NCI-H345 treated with DMSO at 0.1 percent for 48 hours (cell line): ENCODE data around the gene HSDL1.
A peak's percentile ranks its signal among the peaks of the same experiment; 100 is the strongest.
"Not testable (repeated sequence)": the region's sequence is repeated elsewhere in the genome, so short reads cannot be mapped to it uniquely, and the experiment has no call there.

ENCODE experiments used
- DNase-seq: peaks from one replicate; lab custom pipeline; 2025; ENCODE audit not compliant: unreplicated experiment; lab: John Stamatoyannopoulos, UW

The HSDL1 gene

DNA sequence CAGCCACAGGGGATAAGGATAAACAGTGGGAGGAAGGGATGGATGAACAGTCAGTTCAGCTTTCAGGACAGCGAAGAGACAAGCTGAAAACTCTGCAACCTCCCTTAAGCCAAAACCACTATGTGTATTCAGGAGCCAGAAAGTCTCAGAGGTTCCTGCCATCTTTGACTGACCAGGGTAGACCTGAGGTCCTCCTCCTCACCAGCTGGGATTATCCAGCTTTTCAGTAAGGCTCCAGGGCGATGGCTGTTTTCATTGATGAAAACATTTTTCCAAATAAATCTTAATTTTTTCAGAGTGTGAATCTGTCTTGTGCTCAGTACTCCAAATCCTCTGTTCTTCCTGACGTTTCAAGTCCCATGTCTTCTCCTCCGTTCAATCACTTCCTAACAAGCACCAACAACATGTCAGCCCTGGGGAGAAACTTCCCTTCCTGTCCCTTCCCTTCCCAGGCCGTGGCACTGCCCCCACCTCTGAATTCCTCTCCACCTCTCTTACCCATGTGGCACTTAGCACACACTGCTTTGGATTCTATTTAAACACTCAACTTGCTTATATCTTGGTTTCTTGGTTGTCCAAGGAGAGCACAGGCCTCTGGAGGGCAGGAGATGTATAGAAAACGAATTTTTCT is 5.2 kb downstream of the HSDL1 start:
- DNase-seq = no peak

DNA sequence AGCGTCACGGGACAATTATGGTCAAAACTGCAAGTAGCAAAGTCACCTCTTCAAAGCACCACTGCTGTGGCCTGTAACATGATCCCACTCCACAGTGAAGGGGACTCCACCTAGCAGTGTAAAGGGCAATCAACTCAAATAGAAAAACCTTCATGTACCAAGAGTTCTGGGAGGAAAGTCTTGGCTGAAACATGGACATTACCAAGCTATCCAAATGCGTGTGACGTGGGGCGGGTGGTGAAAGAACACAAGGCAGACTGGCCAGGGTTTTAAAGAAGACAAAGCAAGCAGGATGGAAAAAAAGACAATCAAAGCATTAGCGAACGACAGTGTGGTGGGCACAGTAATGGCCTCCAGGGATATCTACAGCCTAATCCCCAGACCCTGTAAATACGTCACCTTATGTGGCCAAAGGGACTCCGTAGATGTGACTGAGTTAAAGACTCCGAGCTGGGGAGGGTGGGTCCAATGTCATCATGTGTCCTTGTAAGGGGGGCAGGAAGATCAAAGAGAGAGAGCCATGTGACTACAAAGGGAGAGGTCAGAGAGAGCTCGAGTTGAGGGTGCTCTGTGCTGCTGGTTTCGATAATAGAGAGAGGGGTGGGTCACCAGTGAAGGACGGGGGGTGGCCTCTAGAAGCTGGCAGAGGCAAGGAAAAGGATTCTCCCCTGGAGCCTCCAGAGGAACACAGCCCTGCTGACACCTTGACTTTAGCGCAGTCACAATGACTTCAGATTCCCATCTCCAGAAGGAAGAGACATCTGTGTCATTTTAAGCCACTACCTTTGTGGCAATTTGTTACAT is 6.0 kb downstream of the HSDL1 start:
- DNase-seq = peak; percentile 14

DNA sequence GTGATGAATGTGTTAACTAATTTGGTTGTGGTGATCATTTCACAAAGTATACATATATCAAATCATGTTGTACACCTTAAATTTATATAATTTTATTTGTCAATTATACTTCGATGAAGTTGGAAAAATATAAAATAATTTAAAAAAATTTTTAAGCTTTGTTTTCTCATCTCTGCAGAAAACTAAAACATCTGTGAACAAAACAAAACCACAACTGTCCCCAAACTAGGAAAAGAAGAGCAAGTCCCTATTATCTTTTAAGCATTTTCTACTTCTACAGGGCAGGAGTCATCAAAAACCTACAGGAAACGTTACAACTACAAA is 6.5 kb downstream of the HSDL1 start:
- no peak for DNase-seq

DNA sequence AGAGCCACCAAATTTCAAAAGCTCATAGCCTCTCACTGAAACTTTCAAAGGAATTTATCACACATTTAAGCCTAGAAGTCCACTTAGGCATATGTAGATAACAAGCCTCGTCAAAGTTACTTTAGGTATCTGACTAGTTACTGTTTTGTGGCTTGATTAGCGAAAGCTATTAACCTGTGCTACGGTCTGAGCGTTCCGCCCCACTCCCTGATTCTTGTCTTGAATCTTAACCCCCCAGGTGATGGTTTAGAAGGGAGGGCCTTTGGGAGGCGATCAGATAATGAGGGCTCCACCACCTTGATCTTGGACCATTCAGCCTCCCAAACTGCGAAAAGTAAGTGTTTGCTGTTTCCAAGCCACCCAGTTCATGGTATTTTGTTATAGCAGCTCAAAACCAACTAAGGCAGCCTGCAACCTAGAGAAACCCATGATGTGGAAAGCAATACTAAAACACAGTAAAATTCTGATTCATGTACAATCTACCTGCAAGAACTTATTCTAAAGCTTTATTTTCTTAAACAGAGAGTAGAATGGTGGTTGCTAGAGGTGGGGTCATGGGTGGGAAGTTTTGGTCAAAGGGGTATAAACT is 7.1 kb downstream of the HSDL1 start:
- DNase-seq = no peak

DNA sequence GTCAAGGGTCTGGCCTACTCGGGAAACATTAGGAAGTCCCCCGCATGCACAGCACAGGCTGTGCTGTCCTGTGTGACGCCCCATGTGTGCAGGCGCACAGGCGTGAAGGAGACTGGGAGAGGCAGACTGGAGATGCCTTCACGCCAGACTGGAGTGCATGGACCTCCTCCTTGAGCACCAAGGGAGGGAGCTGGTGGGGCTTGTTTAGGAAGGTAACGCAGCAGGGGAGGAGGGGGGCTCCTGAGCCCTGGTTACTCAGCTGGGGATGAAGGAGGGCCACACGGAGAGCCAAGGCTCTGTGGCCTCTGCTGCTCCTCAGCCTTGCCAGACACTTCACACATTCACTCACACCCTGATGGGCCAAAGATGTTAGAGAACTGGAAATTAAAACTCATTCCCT is 7.7 kb downstream of the HSDL1 start:
- DNase-seq = no peak

DNA sequence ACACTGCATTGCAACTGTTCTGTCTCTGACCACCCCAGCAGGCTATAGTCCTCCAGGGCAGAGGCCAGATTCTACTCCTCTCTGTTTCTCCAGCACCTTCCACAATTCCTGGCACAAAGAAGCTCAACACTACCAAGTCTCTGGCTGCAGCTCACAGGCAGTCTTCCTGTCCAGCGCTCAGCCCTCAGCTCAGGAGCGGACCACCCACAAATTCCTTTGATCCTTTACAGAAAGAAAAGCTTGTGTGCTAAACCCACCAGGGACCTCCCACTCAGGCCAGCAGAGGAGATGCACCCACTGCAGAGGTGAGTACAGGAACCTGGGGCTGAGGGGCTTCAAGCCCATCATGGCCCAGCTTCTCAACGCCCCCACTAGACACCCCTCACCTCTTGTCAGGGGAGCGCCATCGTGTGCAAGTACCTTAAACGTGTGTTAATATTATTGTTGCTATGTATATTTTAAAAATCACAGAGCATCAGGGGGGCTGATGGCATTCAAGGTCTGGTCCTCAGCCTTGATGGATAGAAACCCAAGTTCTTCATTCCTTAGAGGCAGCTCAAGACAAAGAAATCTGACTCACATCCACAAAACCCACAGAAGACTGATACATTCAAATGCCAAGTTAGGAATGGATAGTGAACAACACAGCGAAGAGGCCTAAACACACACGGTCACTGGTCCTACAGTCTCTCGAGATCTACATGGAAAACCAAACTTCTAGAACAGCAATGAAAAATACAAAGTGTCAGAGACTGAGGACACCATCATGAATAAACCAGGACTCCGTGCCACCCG is 8.4 kb downstream of the HSDL1 start:
- DNase-seq = no peak

DNA sequence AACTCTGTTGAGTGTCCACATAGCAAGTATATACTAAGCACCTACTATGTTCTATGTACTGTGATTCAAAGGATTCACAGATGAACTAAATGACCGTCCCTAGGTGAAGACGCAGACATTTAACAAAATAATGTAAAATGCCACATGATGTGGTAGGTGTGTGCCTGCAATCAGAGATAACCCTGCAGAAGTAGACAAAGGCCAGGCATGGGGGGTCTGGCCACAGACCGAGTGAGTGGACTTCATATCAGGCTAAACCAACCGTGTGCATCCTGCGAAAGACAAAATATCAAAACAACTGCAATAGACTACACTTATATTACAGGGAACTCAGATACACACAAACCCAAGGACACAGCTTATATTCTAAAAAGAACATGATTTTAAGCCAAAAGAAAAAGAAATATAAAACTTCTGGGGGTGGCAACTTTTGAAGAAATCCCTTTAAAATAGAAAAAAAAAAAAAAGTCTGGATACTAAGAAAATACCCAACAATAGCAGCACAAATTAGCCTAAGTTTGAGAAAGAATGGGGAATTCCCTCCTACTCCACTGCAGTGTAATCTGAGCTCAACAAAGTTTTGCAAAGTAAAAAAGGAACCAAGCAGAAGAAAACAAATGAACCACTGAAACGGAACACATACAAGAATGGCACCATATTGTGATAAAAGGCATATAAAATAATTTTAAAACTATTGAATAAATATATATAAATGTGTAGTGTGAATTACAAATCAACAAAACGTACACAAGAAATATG is 12.3 kb downstream of the HSDL1 start:
- DNase-seq = no peak

DNA sequence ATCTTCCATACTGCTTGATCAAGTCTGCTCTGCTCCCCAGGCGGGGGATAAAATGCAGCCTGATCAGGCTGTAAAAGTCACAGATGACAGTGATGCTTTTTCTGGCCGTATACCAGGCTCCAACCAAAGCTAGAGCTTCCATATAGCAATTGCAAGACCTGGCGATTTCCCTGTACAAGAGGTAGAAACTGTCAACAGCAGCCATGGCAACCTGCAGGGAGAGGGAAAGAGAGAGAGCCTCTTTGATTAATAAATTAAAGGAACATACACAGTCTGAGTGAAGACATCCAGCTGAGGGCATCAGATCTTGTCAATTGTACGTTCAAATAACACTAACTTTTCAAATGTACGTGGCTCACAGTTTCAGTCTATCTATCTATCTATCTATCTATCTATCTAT is 13.9 kb downstream of the HSDL1 start:
- no peak for DNase-seq

DNA sequence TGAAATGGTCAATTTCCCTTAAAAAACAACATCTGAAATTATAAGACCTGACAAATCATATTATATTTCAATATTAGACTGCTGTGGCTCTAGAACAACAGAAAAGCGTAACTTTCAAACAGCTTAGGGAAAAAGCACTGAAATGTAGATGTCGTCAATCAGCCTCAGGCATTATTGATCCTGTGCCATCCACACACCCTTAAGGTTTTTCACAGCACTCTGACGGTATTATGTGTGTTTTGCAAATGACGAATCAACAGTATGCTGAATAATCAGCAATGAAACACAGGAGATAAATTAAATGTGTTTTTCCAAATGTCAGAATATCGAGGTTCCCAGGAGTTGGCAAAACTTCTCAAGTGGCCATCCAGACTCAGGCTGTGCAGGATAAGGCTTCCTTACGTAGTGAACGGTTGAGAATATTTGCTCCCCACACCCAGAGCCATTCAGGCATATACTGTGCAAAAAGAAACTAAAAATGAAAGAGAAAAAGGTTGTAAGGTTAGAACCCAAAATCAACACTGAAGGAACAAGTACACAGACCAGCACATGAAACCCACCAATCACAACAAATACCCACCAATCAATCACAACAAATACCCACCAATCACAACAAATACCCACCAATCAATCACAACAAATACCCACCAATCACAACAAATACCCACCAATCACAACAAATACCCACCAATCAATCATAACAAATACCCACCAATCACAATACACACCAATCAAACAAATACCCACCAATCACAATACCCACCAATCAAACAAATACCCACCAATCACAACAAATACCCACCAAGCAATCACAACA is 20.5 kb downstream of the HSDL1 start:
- no peak for DNase-seq

DNA sequence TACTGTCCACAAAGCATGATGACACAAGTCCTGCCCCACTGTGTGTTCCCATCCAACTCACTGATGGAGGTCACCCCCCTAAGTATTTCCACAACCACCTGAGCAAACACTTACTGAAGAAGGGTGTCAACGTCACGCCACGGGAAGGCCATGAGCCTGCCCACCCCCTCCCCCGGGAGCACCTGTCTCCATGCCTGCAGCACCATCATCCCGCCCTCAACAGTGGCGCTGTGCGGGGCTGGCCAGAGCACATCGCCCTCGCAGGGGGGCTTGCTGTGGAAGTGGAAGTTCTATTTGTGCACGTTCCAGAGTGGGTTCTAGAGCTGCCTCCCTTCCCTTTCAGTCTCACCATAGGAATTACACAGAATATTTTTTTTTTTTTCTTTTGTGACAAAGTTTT is 24.0 kb downstream of the HSDL1 start:
- no peak for DNase-seq

DNA sequence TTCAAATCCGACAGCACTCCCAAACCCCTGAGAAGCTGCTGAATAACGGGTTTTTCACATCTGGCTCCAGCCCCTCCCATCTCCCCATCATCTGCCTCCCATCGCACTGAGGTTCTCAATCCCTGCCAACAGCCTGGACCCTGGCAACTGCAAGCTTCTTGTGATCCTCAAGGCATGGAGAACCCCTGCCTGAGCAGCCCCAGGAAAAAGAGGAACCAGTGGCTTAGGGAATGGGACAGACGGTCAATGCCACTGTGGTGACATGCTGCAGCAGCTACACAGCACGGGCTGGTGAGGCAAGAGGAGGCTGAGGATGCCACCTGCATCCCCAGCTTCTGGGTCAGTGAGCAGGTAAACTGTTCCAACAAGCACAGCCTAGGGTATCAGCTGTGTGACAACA is 25.0 kb downstream of the HSDL1 start:
- no peak for DNase-seq

DNA sequence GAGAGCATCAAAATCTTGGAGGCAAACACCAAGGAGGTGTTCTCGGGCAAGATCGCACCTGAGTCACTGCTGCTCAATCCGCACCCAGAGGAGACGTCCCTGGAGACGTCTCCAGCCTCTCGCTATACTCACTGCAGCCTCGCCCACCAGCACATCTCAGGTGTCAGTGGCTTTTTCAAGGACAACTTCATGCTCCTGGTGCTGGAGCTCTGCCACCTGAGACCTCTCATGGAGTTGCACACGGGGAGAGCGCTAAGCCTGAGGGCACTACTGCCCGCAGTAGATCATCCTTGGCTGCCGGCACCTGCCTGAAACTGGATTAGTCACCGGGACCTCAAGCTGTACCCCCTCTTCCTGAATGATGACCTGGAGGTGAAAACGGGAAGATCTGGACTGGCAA is 25.6 kb downstream of the HSDL1 start:
- peak; percentile 18 for DNase-seq

DNA sequence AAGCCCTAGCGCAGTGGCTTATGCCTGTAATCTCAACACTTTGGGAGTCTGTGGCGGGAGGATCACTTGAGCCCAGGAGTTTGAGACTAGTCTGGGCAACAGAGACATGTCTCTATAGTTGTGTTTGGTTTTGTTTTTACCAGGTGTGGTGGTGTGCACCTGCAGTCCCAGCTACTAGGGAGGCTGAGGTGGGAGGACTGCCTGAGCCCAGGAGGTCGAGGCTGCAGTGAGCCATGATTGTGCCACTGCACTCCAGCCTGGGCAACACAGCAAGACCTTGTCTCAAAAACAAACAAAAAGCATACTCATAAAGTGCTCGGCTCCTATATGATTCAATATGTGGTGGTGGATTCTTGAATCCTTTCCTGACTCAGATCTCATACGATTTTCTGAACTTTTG is 26.7 kb downstream of the HSDL1 start:
- not testable (repeated sequence) for DNase-seq

DNA sequence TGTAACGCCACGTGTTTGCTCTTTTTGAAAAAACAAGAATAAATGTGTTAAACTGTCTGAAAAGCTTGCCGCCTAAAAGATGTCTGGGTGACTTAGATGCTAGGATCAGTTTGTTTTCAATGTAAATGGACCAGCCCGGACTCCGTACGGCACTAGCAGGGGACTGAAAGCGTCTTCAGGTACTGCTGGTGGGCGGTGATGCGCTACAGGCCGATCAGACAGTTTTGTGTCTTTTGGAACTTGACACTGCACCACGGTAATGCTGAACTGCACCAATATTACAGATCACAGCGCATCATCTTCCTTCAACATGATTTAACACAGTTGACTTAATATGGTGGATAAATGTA is 27.5 kb downstream of the HSDL1 start:
- DNase-seq = no peak

DNA sequence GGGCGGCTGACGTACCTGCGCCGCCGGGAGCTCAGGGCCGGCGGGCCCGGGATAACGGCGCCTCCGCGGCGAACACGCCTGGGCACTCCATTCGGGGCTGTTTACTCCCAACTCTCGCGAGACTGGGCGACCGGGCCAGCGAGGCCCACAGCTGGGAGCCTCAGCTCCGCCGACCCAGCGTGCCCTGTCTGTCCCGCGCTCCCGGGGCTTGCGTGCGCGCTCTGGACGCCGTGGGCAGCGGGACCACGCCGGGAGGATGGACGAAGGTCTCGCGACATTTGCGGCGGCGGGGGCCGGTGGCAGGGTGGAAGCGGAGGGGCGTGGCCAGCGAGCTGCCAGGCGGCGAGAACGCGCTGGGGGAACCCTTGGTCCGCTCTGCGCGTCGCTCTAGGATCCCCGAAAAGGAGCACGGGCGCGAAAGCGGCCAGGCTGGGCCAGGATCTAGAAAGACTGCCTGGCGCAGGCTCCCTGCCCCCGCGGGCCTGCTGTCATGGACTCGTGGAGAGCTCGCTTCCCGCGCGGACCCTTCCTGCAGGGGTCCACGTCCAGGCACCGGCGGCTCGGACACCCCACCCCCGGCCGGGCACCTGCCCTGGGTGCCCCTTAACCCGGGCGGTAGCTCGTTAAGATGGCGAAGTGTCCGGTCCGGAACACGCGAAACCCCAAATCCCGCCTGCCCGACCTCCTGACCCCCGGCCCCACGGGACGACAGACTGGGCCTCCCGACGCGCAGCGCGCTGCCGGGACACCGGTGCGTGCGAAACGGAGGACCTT is 28.1 kb downstream of the HSDL1 start, which contains the start of gene MBTPS1:
MBTPS1 (minus strand) TSS at position 223 of the 774 bp plus-strand sequence. CDS start 15,159 bp downstream, outside the sequence.
- peak; percentile 66 for DNase-seq

DNA sequence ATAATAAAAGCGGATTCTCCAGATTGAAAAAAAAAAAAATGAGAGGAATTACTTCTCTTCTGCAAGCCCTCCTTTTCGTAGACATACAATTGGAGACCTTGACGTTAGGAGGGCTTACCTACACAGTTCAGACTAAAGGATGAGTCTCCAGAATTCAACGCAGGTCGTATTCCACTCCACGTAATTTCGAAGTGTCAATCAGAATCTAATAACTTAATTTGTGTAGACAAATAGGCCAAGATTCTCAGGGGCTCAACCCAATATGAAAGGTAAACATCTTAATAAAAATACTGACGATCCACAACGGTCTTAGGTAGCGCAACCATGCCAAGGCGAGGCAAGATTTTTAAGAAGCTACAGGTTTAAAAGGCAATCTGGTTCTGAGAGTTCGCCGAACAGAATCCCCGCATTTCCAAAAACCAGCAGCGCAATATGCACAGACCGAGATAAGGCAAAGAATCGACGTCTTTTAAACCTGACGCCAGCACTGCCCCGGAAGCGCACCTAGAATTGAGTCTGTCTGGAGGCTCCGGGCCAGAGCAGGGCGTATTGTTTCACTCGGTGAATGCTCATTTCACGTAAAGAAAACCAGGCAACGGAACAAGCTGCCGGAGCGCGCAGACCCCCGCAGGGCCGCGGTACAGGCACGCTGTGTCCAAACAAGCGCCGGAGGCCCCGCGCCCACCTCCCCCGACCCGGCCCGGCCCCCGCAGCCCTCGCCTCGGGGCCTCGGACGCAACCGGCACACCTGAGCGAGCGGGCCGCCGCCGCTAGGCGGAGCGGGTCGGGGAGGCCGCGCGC is 28.9 kb downstream of the HSDL1 start:
- no peak for DNase-seq

DNA sequence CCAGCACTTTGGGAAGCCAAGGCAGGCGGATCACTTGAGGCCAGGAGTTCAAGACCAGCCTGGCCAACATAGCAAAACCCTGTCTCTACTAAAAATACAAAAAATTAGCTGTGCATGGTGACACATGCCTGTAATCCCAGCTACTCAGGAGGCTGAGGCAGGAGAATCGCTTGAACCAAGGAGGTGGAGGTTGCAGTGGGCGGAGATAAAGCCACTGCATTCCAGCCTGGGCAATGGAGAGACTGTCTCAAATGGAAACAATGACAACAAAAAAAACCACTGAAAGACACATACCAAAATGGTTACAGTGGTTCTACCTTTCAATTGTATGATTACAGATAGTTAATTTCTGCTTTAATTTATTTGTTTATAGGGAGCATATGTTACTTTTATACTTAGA is 33.0 kb downstream of the HSDL1 start:
- not testable (repeated sequence) for DNase-seq

DNA sequence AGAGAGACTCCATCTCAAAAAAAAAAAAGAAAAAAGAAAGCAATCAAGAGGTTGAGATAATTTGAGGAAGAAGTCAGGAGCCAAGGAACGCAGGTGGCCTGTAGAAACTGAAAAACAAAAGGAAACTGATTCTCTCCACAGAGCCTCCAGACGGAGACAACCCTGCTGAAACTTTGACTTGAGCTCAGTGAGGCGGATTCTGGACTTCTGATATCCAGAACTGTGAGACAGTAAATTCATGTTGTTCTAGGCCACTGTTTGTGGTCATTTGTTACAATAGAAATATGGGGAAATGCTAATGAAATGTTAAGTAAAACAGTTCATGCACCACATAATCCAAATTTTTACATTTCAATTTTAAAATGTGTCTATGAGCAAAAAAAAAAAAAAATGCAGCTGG is 33.5 kb downstream of the HSDL1 start:
- no peak for DNase-seq

DNA sequence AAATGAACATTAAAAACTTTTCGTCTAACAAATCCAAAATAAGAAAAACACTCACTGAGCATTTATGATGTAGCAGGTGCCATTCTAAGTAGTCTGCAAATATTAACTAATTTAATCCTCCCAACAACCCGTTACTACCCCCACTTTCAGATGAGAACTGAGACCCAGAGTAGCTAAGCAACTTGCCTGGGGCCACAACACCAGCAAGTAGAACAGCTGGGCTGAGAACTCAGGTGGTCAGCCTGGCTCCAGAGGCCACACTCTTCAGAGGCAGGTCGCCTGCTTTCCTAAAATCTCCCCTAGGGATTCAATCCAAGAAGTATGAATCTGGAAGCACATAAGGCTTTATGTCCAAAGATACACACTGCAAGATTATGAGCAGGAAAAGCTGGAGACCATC is 34.5 kb downstream of the HSDL1 start:
- DNase-seq = no peak
